SK-N-SH treated with all-trans-retinoic acid at 6 μM for 48 hours (cell line): ENCODE measurements around the gene VWA3A.

Source experiments
- CREB5 ChIP-seq: fragments of 250-450 bp; sonication (Bioruptor Pico); IDR thresholded peaks from 2 replicates; pipeline ENCODE4 v1.5.1; 2020; ENCODE audit warnings: low read depth, mild to moderate bottlenecking, moderate library complexity
- ESRRG ChIP-seq: fragments of 250-450 bp; sonication (Bioruptor Pico); IDR thresholded peaks from 2 replicates; pipeline ENCODE4 v1.6.1; 2021; ENCODE audit warnings: mild to moderate bottlenecking
- GLIS3 ChIP-seq: fragments of 250-450 bp; sonication (Bioruptor Pico); IDR thresholded peaks from 2 replicates; pipeline ENCODE4 v1.5.0; 2020; ENCODE audit warnings: mild to moderate bottlenecking, moderate library complexity
- OSR1 ChIP-seq: fragments of 250-450 bp; sonication (Bioruptor Pico); IDR thresholded peaks from 2 replicates; pipeline ENCODE4 v1.8.0; 2022; ENCODE audit warnings: moderate library complexity, mild to moderate bottlenecking, inconsistent platforms
- PPARA ChIP-seq: fragments of 250-450 bp; sonication (Bioruptor Pico); IDR thresholded peaks from 2 replicates; pipeline ENCODE4 v1.5.0; 2020; ENCODE audit warnings: mild to moderate bottlenecking, borderline replicate concordance
- RARB ChIP-seq: fragments of 250-450 bp; sonication (Bioruptor Pico); IDR thresholded peaks from 2 replicates; pipeline ENCODE4 v1.8.0; 2021; ENCODE audit warnings: mild to moderate bottlenecking, moderate library complexity
- TSHZ2 ChIP-seq: fragments of 250-450 bp; sonication (Bioruptor Pico); IDR thresholded peaks from 2 replicates; pipeline ENCODE4 v1.5.0; 2020; ENCODE audit warnings: mild to moderate bottlenecking, moderate library complexity
- ZC3H10 ChIP-seq: fragments of 250-450 bp; sonication (Bioruptor Pico); IDR thresholded peaks from 2 replicates; pipeline ENCODE4 v1.5.1; 2021; ENCODE audit warnings: mild to moderate bottlenecking, moderate library complexity
- ZFP3 ChIP-seq: fragments of 250-450 bp; sonication (Bioruptor Pico); IDR thresholded peaks from 2 replicates; pipeline ENCODE4 v1.5.0; 2020; ENCODE audit warnings: mild to moderate bottlenecking, moderate library complexity
- ZFP30 ChIP-seq: fragments of 450-650 bp; formaldehyde crosslinking; IDR thresholded peaks from 2 replicates; pipeline ENCODE4 v1.5.0; 2022; ENCODE audit warnings: mild to moderate bottlenecking, moderate library complexity
- ZNF70 ChIP-seq: fragments of 450-650 bp; formaldehyde crosslinking; IDR thresholded peaks from 2 replicates; pipeline ENCODE4 v1.5.0; 2020; ENCODE audit warnings: mild to moderate bottlenecking, moderate library complexity

GRCh38 chr16:22098405-22099255 is 6.3 kb downstream of the VWA3A start:
- TF ChIP-seq ZNF70 (CRISPR knock-in tag) (no peak), OSR1 (CRISPR knock-in tag) (no peak), ESRRG (CRISPR knock-in tag) (no peak), CREB5 (no peak), ZC3H10 (CRISPR knock-in tag) (no peak), RARB (no peak), ZFP30 (CRISPR knock-in tag) (no peak), TSHZ2 (CRISPR knock-in tag) (no peak), ZFP3 (CRISPR knock-in tag) (no peak), GLIS3 (CRISPR knock-in tag) (no peak), PPARA (CRISPR knock-in tag) (no peak)
